SIG-M5 treated with dmso at 0.1 percent for 504 hours (cell line): ENCODE results near the gene IL16.

Experiments
- DNase-seq: peaks from one replicate; lab custom pipeline; 2025; ENCODE audit not compliant: unreplicated experiment; lab: John Stamatoyannopoulos, UW

The IL16 gene

GRCh38 chr15:81361891-81362290 lies 165.2 kb downstream of the IL16 start:
- no peak for DNase-seq

GRCh38 chr15:81362790-81363189 lies 166.1 kb downstream of the IL16 start:
- no peak for DNase-seq

- no peak for DNase-seq
Measured at GRCh38 chr15:81363276-81363675, 166.6 kb downstream of the IL16 start.
